GM18861 (cell line): ENCODE results near the gene WRNIP1.
"Not testable (repeated sequence)": the region's sequence is repeated elsewhere in the genome, so short reads cannot be mapped to it uniquely, and the experiment has no call there.

ENCODE experiments used
- ATAC-seq: cut with Tn5 transposase; IDR thresholded peaks from one replicate; pipeline ENCODE4 v1.9.1; 2021; ENCODE audit not compliant: unreplicated experiment

Gene WRNIP1

GRCh38 chr6:2782825-2783187, 17.6 kb downstream of the WRNIP1 start:
- no peak for ATAC-seq

GRCh38 chr6:2783188-2783963, 18.2 kb downstream of the WRNIP1 start:
- no peak for ATAC-seq

DNA sequence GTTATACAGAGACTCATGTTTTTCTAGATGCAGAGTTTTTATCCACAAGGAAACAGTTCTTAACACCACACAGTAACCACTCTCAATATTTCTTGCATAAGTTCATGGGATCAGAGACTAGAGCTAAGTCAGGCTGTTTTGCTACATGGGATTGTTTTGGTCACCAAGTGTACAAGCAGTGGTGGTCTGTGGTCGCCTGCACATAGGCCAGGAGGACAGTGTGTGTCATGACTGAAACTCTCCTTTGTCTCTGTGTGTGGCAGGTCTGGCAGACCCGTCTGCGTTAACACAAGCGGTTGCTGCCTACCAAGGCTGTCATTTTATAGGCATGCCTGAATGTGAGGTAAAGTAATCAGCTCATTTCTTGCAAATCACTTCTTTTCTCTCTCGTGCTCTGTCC, 18.9 kb downstream of the WRNIP1 start:
- ATAC-seq, result no peak

DNA sequence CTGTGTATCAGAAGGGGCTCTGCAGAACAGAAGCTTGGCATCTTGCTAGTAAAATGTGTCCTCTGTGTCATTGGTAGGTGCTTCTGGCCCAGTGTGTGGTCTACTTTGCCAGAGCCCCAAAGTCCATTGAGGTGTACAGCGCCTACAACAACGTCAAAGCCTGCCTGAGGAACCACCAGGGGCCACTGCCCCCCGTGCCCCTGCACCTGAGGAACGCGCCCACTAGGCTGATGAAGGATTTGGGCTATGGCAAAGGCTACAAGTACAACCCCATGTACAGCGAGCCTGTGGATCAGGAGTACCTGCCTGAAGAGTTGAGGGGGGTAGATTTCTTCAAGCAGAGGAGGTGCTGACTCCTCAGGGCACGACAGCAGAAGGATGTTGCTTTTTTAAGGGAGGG, 19.7 kb downstream of the WRNIP1 start:
- no peak for ATAC-seq

- ATAC-seq, result no peak
Measured at GRCh38 chr6:2786269-2786668, 21.1 kb downstream of the WRNIP1 start.

DNA sequence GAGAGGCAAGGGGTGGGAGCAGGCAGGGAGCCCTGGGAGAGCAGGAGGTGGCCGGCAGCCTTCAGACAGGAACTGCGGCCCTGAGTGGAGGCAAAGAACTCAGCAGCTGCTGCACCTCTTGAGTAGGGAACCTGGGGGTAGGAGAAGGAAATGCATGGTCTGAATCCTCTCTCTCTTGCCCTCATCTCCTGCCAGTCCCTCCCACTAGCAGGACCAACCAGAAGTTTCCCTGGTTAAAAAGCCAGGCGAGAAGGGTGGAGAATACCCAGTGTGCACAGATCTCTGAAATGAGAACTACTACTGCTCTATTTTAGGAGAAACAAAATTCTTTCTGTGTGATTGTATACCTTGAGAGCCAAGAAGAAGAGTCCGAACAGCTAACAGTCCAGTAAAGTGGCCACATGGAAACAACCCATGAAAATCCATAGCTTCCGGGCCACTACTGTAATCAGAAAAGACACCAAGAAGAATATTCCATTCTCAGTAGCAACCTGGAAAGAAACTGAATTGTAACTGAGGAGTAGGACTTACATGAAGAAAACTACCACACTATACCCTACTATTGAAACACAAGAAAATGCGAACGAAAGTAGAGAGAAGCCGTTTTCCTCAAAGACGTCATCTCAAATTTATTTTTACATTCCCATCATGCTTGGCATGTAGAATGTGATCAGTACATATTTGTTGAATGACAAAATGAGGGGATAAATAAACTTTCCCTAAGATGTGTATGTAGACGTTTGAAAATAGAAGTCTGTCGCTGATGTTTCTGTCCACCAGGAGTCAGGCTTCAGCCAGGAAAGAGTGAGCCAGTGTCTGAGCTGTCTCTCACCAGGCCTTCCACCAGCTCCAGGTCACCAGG, 25.6 kb downstream of the WRNIP1 start:
- peak; percentile 82 for ATAC-seq

GRCh38 chr6:2791450-2791974, 26.3 kb downstream of the WRNIP1 start:
- ATAC-seq, result no peak

GRCh38 chr6:2792330-2793110, 27.3 kb downstream of the WRNIP1 start:
- no peak for ATAC-seq

- no peak for ATAC-seq
Measured at GRCh38 chr6:2793534-2794151, 28.4 kb downstream of the WRNIP1 start.

GRCh38 chr6:2794171-2794730, 29.1 kb downstream of the WRNIP1 start:
- no peak for ATAC-seq

GRCh38 chr6:2795162-2795561, 30.0 kb downstream of the WRNIP1 start:
- ATAC-seq, result no peak

DNA sequence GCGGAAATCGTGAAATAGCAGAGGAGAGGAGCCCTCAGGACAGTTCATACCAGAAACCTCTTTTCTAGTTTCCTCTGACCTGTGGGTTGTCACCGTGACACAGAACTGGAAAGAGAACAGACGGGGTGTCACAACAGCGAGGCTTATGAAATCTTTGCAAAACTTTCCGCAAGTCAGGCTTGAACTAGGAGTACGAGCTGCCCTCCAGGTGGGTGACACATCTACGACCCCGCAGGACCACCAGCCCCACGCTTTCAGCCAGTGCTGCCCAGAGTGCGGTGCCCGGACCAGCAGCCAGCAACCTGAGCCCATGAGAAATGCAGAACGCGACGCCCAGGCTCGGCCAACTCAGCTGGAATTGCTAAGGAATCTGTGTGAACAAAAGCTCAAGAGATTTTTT, 30.8 kb downstream of the WRNIP1 start:
- ATAC-seq, result no peak

- no peak for ATAC-seq
Measured at GRCh38 chr6:2796861-2797260, 31.7 kb downstream of the WRNIP1 start.

DNA sequence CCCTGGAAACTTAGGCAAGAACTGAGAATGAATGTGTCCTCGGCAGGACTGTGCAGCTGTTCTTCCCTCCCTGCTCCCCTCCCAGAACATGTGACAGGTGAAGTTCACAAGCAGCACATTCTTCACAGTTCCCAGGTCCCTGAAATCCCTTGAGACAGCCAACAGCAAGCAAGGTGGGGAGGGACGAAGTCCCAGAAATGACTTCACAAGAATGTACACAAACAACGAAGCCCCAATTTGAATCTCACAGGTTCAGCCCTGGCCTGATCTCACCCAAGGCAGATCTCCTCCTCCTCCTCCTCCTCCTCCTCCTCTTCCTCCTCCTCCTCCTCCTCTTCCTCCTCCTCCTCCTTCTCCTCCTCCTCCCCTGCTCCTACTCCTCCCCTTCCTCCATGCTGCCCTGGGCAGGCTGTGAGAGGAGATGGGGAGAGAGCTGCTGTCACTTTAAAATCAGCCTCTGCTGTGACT, 32.4 kb downstream of the WRNIP1 start:
- no peak for ATAC-seq

GRCh38 chr6:2798586-2799134, 33.5 kb downstream of the WRNIP1 start:
- no peak for ATAC-seq

GRCh38 chr6:2799936-2800527, 34.8 kb downstream of the WRNIP1 start:
- no peak for ATAC-seq

GRCh38 chr6:2800552-2801316, 35.5 kb downstream of the WRNIP1 start:
- no peak for ATAC-seq

DNA sequence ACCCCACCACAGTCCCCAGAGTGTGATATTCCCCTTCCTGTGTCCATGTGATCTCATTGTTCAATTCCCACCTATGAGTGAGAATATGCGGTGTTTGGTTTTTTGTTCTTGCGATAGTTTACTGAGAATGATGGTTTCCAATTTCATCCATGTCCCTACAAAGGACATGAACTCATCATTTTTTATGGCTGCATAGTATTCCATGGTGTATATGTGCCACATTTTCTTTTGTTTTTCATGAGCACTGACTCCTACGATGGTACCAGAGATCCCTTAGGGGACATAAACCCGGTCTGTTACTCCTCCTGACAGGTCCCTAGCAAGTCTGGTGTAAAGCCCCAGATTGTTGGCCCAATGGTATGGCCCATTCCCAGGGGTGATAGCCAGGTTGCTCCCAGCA, 36.5 kb downstream of the WRNIP1 start:
- not testable (repeated sequence) for ATAC-seq

DNA sequence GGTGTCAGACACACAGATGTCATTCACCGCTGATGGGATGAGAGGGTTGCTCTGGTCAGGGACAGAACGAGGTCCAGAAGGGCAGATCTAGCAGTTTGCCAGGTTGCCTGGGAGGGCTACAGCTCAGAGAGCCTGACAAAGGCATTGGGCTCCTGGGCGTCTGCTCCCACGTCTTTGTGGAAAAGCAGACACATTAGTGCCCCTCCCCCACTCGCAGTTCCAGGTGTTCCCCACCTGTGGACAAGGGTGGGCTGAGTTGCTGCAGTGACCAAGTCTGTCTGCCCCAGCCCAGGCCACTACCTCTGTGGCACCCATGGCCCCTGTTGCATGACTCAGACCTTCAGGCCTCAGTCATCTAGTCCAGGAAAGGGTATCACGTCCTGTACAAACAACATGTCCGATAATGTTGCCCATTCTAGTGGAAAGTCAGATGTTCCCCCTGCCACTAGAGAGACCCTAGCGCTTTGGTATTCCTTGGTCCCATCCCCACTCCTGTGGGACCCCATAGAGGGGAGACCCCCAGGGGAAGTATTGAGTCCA, 37.4 kb downstream of the WRNIP1 start:
- no peak for ATAC-seq
